GM18511 (cell line): Measurements from ENCODE around the gene TRMT11.
A peak's percentile ranks its signal among the peaks of the same experiment; 100 is the strongest.

ENCODE experiments used
- ATAC-seq: cut with Tn5 transposase; IDR thresholded peaks from one replicate; pipeline ENCODE4 v1.9.1; 2021; ENCODE audit warnings: mild to moderate bottlenecking, moderate library complexity; ENCODE audit not compliant: unreplicated experiment

Gene TRMT11

DNA sequence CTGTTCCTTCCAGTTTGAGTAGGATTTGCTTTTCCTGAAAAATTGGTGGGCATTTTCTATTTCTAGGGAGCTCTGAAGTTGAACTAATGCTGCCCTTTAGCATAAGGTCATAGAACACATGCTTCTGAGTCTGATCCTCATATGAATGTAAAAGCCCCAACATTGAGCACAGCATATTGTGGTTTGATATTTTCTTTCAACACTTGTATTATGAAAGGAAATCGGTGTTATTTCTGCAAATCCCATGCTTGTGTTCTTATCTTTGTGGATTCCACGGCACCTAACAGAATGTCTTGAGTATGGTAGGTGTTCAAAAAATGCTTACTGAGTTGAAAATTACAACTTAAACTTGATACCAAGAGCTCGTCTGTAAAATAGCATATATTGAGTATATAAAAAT is 85.8 kb downstream of the TRMT11 start:
- no peak for ATAC-seq

- ATAC-seq = no peak
Measured at GRCh38 chr6:126072834-126073233, 86.5 kb downstream of the TRMT11 start.

GRCh38 chr6:126075335-126076071 is 89.2 kb downstream of the TRMT11 start:
- ATAC-seq = no peak

DNA sequence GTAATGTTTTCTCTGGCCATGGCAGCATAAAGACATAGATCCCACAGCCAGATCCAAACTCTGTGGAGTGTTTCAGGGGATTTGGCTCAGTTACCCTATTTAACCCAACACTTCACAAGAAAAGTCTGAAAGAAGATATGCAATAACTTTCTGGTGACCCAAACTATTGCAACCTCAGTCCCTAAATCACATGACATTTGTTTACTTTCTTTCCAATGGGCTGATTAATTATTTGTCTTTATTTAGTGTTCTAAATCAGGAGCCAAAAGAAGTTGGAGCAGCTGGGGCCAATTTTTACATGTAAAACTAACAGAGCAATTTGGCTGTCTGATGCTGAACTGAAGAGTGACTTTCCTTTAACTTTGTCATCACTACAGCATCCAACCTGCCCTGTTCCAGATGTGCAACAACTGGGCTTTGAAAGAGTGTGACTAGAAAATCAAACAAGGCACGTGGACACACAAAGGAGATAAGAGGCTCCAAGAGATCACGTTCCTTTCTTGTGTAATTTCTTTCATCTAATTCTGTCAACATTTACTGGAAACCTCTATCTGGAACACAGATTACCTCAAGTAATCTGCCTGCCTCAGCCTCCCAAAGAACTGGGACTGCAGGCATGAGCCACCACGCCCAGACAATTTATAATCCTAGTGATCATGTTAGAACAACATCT is 90.8 kb downstream of the TRMT11 start:
- ATAC-seq = no peak

- ATAC-seq = no peak
Measured at GRCh38 chr6:126077810-126078776, 91.8 kb downstream of the TRMT11 start.

GRCh38 chr6:126083875-126084274 is 97.5 kb downstream of the TRMT11 start:
- no peak for ATAC-seq

GRCh38 chr6:126086560-126086959 is 100.2 kb downstream of the TRMT11 start:
- ATAC-seq = peak; percentile 85
